ENCODE data around the gene TMEM11. TPM values are rescaled to one million over a fixed set of nuclear protein-coding genes. Genes with fewer than 3 reads are reported as not detected.

Gene TMEM11
- total RNA-seq, 1 donor from 2014 or later = 11.2 TPM

DNA sequence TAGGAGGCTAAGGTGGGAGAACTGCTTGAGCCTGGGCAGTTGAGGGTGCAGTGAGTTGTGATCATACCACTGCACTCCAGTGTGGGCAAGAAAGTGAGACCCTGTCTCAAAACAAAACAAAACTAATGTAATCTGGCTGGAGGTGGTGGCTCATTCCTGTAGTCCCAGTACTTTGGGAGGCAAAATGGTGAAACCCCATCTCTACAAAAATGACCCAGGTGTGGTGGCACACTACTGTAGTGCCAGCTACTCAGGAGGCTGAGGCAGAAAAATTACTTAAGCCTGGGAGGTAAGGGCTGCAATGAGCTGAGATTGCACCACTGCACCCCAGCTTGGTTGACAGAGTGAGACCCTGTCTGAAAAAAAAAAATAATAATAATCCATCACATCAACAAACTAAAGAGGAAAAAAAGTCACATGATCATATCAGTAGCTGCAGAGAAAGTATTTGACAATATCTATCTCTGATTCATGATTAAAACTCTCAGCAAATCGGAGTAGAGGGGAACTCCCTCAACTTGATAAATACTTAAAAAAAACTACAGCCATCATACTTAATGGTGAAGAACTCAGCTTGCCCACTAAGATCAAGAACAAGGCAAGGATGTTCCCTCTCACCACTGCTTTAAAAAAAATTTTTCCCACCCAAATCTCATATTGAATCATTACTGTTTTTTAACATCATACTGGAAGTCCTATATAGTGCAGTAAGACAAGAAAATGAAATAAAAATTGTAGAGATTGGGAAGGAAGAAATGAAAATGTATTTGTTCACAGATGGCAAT lies 56.2 kb downstream of the TMEM11 start:
- DNase-seq = no peak

DNA sequence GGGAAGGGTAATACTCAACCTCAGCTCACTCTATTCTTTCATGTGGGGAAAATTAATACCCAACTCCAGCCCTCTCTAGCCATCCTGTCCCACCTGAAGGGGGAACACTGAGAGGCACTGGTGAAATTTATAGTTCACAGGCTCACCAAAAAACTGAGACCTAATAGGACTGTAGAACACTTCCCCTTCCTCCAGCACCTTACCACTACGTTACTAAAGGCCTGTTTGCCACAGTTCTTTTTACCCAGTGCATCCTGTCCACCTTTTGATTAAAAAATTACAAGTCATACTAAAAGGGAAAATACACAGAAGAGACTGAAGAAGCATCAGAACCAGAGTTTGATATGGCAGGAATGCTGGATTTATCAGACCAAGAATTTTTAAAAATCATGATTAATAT lies 61.2 kb downstream of the TMEM11 start:
- no peak for DNase-seq

DNA sequence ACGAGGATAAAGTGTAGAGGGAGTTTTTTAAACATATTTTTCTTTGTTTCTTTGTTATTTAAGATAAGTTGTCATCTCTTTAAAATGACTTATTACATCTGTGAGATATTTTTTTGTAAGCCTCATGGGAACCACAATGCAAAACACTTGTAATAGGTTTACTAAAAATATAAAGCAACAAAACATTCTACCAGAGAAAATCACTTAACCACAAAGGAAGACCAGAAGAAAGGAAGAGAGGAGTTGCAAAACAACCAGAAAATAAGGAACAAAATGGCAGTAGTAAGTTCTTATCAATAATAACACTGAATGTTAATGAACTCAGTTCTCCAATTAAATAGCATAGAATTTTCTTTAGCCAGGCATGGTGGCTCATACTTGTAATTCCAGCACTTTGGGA lies 64.3 kb downstream of the TMEM11 start:
- no peak for DNase-seq

Small RNA genes lying within 50 kb of the gene (small RNA-seq; reads per million reads assigned to genes)
- gene RN7SL426P = not detected

Other genes with a start within 250 kb of the TMEM11 start
- gene USP22, start 171.2 kb downstream of the TMEM11 start, total RNA-seq = 342 TPM
- 10.9 TPM for gene DHRS7B, start 87.2 kb downstream of the TMEM11 start, total RNA-seq
- 1.1 TPM for gene NATD1, start 39.2 kb upstream of the TMEM11 start, total RNA-seq
- gene MAP2K3, start 70.5 kb upstream of the TMEM11 start, total RNA-seq = 1.7 TPM
- gene KCNJ12, start 162.2 kb upstream of the TMEM11 start, total RNA-seq = 3.4 TPM

Measured in occipital lobe (tissue), 3 donors.